Measurements from ENCODE around the gene PRM1. TPM values are rescaled to one million over a fixed set of nuclear protein-coding genes. Genes with fewer than 3 reads are reported as not detected.
"Not testable (repeated sequence)": the region's sequence is repeated elsewhere in the genome, so short reads cannot be mapped to it uniquely, and the experiment has no call there.

PRM1 gene
- total RNA-seq, 1 donor from 2014 or later, result not detected

GRCh38 chr16:11296706-11297491, 15.8 kb upstream of the PRM1 start:
- H3K4me3 ChIP-seq (ENCODE audit: low read depth, low read length), result peak overlapping the region; percentile 29
- no peak for TF ChIP-seq CTCF (conservative IDR thresholded peaks at IDR 0.05; ENCODE audit: low read depth, low read length)
- no peak for DNase-seq (ENCODE audit: low read depth)

- H3K4me3 ChIP-seq (ENCODE audit: low read depth, low read length), result no peak overlapping the region
- TF ChIP-seq CTCF (conservative IDR thresholded peaks at IDR 0.05; ENCODE audit: low read depth, low read length), result no peak
- no peak for DNase-seq (ENCODE audit: low read depth)
Measured at GRCh38 chr16:11296351-11296705, 15.2 kb upstream of the PRM1 start.

- no peak overlapping the region for H3K4me3 ChIP-seq (ENCODE audit: low read depth, low read length)
- TF ChIP-seq CTCF (conservative IDR thresholded peaks at IDR 0.05; ENCODE audit: low read depth, low read length), result no peak
- no peak for DNase-seq (ENCODE audit: low read depth)
Measured at GRCh38 chr16:11295672-11296071, 14.5 kb upstream of the PRM1 start.

GRCh38 chr16:11292076-11292748, 11.1 kb upstream of the PRM1 start:
- no peak for DNase-seq (ENCODE audit: low read depth)
- no peak for TF ChIP-seq CTCF (conservative IDR thresholded peaks at IDR 0.05; ENCODE audit: low read depth, low read length)
- H3K4me3 ChIP-seq (ENCODE audit: low read depth, low read length), result no peak overlapping the region

GRCh38 chr16:11291091-11291703, 10.1 kb upstream of the PRM1 start:
- no peak overlapping the region for H3K4me3 ChIP-seq (ENCODE audit: low read depth, low read length)
- DNase-seq (ENCODE audit: low read depth), result no peak
- TF ChIP-seq CTCF (conservative IDR thresholded peaks at IDR 0.05; ENCODE audit: low read depth, low read length), result no peak

- no peak for TF ChIP-seq CTCF (conservative IDR thresholded peaks at IDR 0.05; ENCODE audit: low read depth, low read length)
- DNase-seq (ENCODE audit: low read depth), result no peak
- no peak overlapping the region for H3K4me3 ChIP-seq (ENCODE audit: low read depth, low read length)
Measured at GRCh38 chr16:11290102-11290893, 9.2 kb upstream of the PRM1 start.

GRCh38 chr16:11289696-11290095, 8.6 kb upstream of the PRM1 start:
- not testable (repeated sequence) for H3K4me3 ChIP-seq (ENCODE audit: low read depth, low read length); DNase-seq (ENCODE audit: low read depth)

All from epithelial cell of proximal tubule (primary cell).